Left ventricle myocardium inferior (tissue), 1 donor: Measurements from ENCODE around the gene CEP41. TPM values are rescaled to one million over a fixed set of nuclear protein-coding genes. Genes with fewer than 3 reads are reported as not detected.
"Not testable (repeated sequence)": the region's sequence is repeated elsewhere in the genome, so short reads cannot be mapped to it uniquely, and the experiment has no call there.

Source experiments
- DNase-seq: peaks from one replicate; pipeline ENCODE4 v3.0.0-alpha.2; 2020
- H3K27ac ChIP-seq: fragments of 200-600 bp; replicated peaks from 2 replicates; pipeline ENCODE4 v1.8.0; 2021
- H3K27me3 ChIP-seq: fragments of 200-600 bp; 2 replicates; pipeline ENCODE4 v1.8.0; 2021; ENCODE audit warnings: low read depth
- H3K36me3 ChIP-seq: fragments of 200-600 bp; 2 replicates; pipeline ENCODE4 v1.8.0; 2021
- H3K4me1 ChIP-seq: fragments of 200-600 bp; 2 replicates; pipeline ENCODE4 v1.8.0; 2021
- H3K4me3 ChIP-seq: fragments of 200-600 bp; 2 replicates; pipeline ENCODE4 v1.8.0; 2021; ENCODE audit warnings: mild to moderate bottlenecking, moderate library complexity
- H3K9me3 ChIP-seq: fragments of 200-600 bp; replicated peaks from 2 replicates; pipeline ENCODE4 v1.8.0; 2021
- CTCF ChIP-seq: fragments of 200-600 bp; IDR thresholded peaks from 2 replicates; pipeline ENCODE4 v1.8.0; 2021; ENCODE audit warnings: antibody characterized with exemption, mild to moderate bottlenecking, borderline replicate concordance
- intact Hi-C: fragments of 100-400 bp; cut with micrococcal nuclease; formaldehyde crosslinking; loops from one replicate; pipeline ENCODE4 v1.11.0; 2022
- total RNA-seq: library from RNA; stranded (reverse); fragmentation: NEBNext Ultra II Directional; extraction: Animal tissue kit (Norgen Biotek cat#: 25700); gene quantifications from one replicate; pipeline ENCODE4 v1.2.1, GENCODE V29; 2021
- donor health status: DM: no; HTN: yes; CAD: no; lungs with severe emphysema.

Gene CEP41
- total RNA-seq, 1 donor from 2014 or later, result 5.8 TPM

GRCh38 chr7:130458257-130458656 lies 17.4 kb upstream of the CEP41 start:
- Histone ChIP-seq H3K27me3 (no peaks in the 10 kb centered on the region), H3K4me1 (no peaks in the 10 kb centered on the region), H3K9me3 (peaks cover 20% of the 10 kb centered on the region), H3K27ac (no peak overlapping the region), H3K36me3 (no peaks in the 10 kb centered on the region), H3K4me3 (no peak overlapping the region)
- intact Hi-C loops, result no loop called here
- TF ChIP-seq CTCF, result no peak
- no peak for DNase-seq

GRCh38 chr7:130454959-130455358 lies 14.1 kb upstream of the CEP41 start:
- H3K9me3 ChIP-seq, result peaks cover 13% of the 10 kb centered on the region
- no peak for DNase-seq
- TF ChIP-seq CTCF, result no peak
- H3K36me3 ChIP-seq, result no peaks in the 10 kb centered on the region
- no peak overlapping the region for H3K4me3 ChIP-seq
- H3K4me1 ChIP-seq, result no peaks in the 10 kb centered on the region
- no peak overlapping the region for H3K27ac ChIP-seq
- intact Hi-C loops, result no loop called here
- H3K27me3 ChIP-seq, result no peaks in the 10 kb centered on the region

- Histone ChIP-seq H3K4me1 (no peaks in the 10 kb centered on the region), H3K27ac (no peak overlapping the region), H3K36me3 (no peaks in the 10 kb centered on the region), H3K27me3 (no peaks in the 10 kb centered on the region), H3K9me3 (peaks cover 10% of the 10 kb centered on the region), H3K4me3 (no peak overlapping the region)
- intact Hi-C loops, result no loop called here
- DNase-seq, result no peak
- no peak for TF ChIP-seq CTCF
Observed at GRCh38 chr7:130452951-130453350, 12.1 kb upstream of the CEP41 start.

GRCh38 chr7:130451344-130451743 lies 10.5 kb upstream of the CEP41 start:
- H3K4me3 ChIP-seq, DNase-seq, H3K36me3 ChIP-seq, H3K27me3 ChIP-seq, H3K27ac ChIP-seq, H3K4me1 ChIP-seq, intact Hi-C loops: not testable (repeated sequence)
- H3K9me3 ChIP-seq, result peaks cover 15% of the 10 kb centered on the region

GRCh38 chr7:130446259-130446658 lies 5.4 kb upstream of the CEP41 start:
- no peak for DNase-seq
- H3K27me3 ChIP-seq, result no peaks in the 10 kb centered on the region
- no peaks in the 10 kb centered on the region for H3K36me3 ChIP-seq
- TF ChIP-seq CTCF, result no peak
- intact Hi-C loops, result no loop called here
- H3K9me3 ChIP-seq, result peaks cover 15% of the 10 kb centered on the region
- H3K4me3 ChIP-seq, result no peak overlapping the region
- peaks cover 8% of the 10 kb centered on the region for H3K4me1 ChIP-seq
- H3K27ac ChIP-seq, result no peak overlapping the region

- peaks cover 15% of the 10 kb centered on the region for H3K9me3 ChIP-seq
- no peak overlapping the region for H3K27ac ChIP-seq
- no peaks in the 10 kb centered on the region for H3K36me3 ChIP-seq
- intact Hi-C loops, result no loop called here
- DNase-seq, result no peak
- TF ChIP-seq CTCF, result no peak
- no peaks in the 10 kb centered on the region for H3K27me3 ChIP-seq
- H3K4me3 ChIP-seq, result no peak overlapping the region
- peaks cover 18% of the 10 kb centered on the region for H3K4me1 ChIP-seq
Observed at GRCh38 chr7:130444751-130445407, 4.1 kb upstream of the CEP41 start.
